ENCODE results near the gene DNASE1L3. TPM values are rescaled to one million over a fixed set of nuclear protein-coding genes. Genes with fewer than 3 reads are reported as not detected.
"Not testable (repeated sequence)": the region's sequence is repeated elsewhere in the genome, so short reads cannot be mapped to it uniquely, and the experiment has no call there.

Gene DNASE1L3
- total RNA-seq, 1 donor from 2014 or later: not detected

DNA sequence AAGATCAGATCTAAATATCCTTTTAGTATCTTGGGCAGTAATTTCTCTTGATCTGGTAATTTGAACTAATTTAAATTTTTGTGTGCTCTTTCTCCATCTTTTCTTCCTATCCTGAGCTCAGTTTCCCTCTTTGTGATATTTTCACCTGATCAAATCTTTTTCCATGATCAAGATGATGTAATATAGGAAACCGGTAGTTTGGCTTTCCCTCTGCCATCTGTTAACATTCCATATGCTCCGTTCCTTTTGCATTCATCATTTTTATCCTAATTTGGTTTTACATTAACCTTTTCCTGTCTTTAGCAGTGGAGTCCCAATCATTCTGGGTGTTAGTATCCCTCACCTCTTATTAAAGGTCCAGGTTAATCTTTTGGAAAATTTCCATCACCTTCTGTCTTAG, 20.9 kb upstream of the DNASE1L3 start:
- no peaks in the 10 kb centered on the region for H3K9me3 Mint-ChIP-seq
- no peak overlapping the region for H3K4me3 Mint-ChIP-seq
- H3K27me3 Mint-ChIP-seq: peaks cover 41% of the 10 kb centered on the region
- peaks cover 5% of the 10 kb centered on the region for H3K4me1 Mint-ChIP-seq (ENCODE audit: unreplicated experiment)
- no peaks in the 10 kb centered on the region for H3K36me3 Mint-ChIP-seq
- TF ChIP-seq, protein P1, sequence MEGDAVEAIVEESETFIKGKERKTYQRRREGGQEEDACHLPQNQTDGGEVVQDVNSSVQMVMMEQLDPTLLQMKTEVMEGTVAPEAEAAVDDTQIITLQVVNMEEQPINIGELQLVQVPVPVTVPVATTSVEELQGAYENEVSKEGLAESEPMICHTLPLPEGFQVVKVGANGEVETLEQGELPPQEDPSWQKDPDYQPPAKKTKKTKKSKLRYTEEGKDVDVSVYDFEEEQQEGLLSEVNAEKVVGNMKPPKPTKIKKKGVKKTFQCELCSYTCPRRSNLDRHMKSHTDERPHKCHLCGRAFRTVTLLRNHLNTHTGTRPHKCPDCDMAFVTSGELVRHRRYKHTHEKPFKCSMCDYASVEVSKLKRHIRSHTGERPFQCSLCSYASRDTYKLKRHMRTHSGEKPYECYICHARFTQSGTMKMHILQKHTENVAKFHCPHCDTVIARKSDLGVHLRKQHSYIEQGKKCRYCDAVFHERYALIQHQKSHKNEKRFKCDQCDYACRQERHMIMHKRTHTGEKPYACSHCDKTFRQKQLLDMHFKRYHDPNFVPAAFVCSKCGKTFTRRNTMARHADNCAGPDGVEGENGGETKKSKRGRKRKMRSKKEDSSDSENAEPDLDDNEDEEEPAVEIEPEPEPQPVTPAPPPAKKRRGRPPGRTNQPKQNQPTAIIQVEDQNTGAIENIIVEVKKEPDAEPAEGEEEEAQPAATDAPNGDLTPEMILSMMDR (conservative IDR thresholded peaks at IDR 0.05): no peak
- H3K27ac Mint-ChIP-seq: no peak overlapping the region
- no peak for DNase-seq (ENCODE audit: extremely low spot score, unreplicated experiment)

DNA sequence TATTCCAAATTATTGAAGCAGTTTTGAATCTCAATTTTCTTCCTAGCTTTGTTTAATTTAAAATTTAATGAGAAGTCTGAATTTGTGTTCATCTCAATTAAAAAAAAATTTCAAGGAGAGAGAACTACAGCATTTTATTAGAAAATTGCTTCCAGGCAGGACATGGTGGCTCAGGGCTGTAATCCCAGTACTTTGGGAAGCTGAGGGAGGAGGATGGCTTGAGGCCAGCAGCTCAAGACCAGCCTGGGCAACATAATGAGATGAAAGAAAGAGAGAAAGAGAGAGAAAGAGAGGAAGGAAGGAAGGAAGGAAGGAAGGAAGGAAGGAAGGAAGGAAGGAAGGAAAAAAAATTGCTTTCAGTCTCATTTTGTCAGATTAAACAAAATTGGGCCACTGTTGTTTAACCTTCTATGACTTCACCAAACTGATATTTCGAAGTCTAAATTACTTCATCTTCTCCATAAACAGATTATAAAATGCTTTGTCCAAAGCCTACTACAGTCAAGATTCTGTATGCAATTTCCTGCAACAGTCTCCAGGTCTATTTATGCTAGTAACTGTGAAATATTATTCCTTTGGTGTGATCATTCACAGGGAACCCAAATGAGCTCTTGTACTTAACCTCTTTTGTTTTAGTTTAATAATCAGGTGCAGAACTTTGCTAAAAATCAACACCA, 20.2 kb upstream of the DNASE1L3 start:
- TF ChIP-seq, protein P1 (conservative IDR thresholded peaks at IDR 0.05): no peak
- Mint-ChIP-seq H3K4me1 (ENCODE audit: unreplicated experiment) (peaks cover 5% of the 10 kb centered on the region), H3K9me3 (no peaks in the 10 kb centered on the region), H3K4me3 (no peak overlapping the region), H3K36me3 (no peaks in the 10 kb centered on the region), H3K27me3 (peaks cover 41% of the 10 kb centered on the region), H3K27ac (no peak overlapping the region)
- DNase-seq (ENCODE audit: extremely low spot score, unreplicated experiment): no peak

DNA sequence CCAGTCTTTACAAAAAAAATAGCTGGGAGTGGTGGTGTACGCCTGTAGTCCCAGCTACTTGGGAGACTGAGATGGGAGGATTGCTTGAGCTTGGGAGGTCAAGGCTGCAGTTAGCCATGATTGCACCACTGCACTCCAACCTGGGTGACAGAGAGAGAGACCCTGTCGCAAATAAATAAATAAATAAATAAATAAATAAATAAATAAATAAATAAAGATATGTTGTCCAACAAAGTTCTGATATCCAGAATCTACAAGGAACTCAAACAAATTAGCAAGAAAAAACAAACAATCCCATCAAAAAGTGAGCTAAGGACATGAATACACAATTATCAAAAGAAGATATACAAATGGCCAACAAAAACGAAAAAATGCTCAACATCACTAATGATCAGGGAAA, 17.2 kb upstream of the DNASE1L3 start:
- not testable (repeated sequence) for DNase-seq (ENCODE audit: extremely low spot score, unreplicated experiment); H3K27ac Mint-ChIP-seq; H3K36me3 Mint-ChIP-seq; H3K4me3 Mint-ChIP-seq; H3K9me3 Mint-ChIP-seq; H3K4me1 Mint-ChIP-seq (ENCODE audit: unreplicated experiment)
- H3K27me3 Mint-ChIP-seq: peaks cover 34% of the 10 kb centered on the region

DNA sequence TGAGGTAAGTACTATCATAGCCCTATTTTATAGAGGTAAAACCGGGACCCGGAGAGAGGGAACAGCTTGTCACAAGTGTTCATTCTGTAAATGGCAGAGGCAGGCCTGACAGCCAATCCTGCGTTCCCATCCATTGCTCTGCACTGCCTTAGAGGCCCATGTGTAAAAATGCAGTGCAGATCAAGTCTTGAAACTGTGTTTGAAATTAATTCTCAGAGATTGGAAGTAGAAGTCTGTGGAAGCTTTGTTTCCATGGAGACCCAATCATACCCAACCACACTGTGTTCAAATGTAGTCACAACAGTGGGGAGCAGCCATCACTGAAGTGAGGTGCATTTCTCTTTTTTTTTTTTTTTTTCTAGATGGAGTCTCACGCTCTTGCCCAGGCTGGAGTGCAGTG, 13.1 kb upstream of the DNASE1L3 start:
- no peak overlapping the region for H3K27ac Mint-ChIP-seq
- TF ChIP-seq, protein P1 (conservative IDR thresholded peaks at IDR 0.05): no peak
- no peaks in the 10 kb centered on the region for H3K4me1 Mint-ChIP-seq (ENCODE audit: unreplicated experiment)
- no peaks in the 10 kb centered on the region for H3K9me3 Mint-ChIP-seq
- no peak for DNase-seq (ENCODE audit: extremely low spot score, unreplicated experiment)
- no peak overlapping the region for H3K4me3 Mint-ChIP-seq
- no peaks in the 10 kb centered on the region for H3K36me3 Mint-ChIP-seq
- H3K27me3 Mint-ChIP-seq: peaks cover 15% of the 10 kb centered on the region

DNA sequence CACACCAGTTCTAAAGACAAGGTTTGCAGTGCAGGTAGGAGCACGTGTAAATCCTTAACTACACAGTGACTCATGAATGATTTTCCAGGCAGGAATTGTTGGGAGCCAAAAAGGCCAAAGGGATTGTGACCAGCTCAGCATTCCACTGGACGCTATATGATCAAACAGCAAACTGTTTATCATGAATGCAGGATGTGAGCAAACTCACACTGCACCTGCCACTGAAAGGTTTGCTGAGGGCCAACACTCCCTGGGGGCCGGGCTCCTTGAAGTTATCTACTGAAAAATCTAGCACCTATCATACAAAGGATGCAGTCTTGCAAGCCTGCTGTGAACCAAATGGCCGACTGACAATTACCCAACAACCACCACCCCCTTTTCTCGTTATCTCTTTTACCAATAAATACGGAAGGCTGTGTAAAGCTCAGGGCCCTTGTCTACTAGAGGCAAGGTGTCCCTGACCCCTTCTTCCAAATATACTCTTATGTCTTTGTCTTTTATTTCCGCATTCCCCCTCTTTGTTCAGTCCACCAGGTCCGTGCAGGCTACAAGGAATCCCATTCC, 11.5 kb upstream of the DNASE1L3 start:
- H3K9me3 Mint-ChIP-seq: no peaks in the 10 kb centered on the region
- peaks cover 4% of the 10 kb centered on the region for H3K4me1 Mint-ChIP-seq (ENCODE audit: unreplicated experiment)
- no peak for DNase-seq (ENCODE audit: extremely low spot score, unreplicated experiment)
- peak overlapping the region; percentile 11 for H3K27ac Mint-ChIP-seq
- TF ChIP-seq, protein P1 (conservative IDR thresholded peaks at IDR 0.05): no peak
- H3K4me3 Mint-ChIP-seq: no peak overlapping the region
- H3K27me3 Mint-ChIP-seq: peaks cover 15% of the 10 kb centered on the region
- H3K36me3 Mint-ChIP-seq: no peaks in the 10 kb centered on the region

DNA sequence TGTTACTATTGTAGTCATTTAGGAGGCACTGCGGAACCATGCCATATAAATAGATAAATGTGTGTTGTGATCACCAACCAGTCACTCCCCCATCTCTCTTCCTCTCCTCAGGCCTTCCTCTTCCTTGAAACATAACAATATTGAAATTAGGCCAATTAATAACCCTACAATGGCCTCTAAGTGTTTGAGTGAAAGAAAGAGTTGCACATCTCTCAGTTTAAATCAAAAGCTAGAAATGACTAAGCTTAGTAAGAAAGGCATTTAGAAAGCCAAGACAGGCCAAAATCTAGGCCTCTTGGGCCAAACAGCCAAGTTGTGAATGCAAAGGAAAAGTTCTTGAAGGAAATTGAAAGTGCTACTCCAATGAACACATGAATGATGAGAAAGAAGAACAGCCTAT, 8.1 kb upstream of the DNASE1L3 start:
- peaks cover 14% of the 10 kb centered on the region for H3K27me3 Mint-ChIP-seq
- H3K9me3 Mint-ChIP-seq: no peaks in the 10 kb centered on the region
- peaks cover 12% of the 10 kb centered on the region for H3K4me1 Mint-ChIP-seq (ENCODE audit: unreplicated experiment)
- H3K4me3 Mint-ChIP-seq: no peak overlapping the region
- no peaks in the 10 kb centered on the region for H3K36me3 Mint-ChIP-seq
- TF ChIP-seq, protein P1 (conservative IDR thresholded peaks at IDR 0.05): no peak
- DNase-seq (ENCODE audit: extremely low spot score, unreplicated experiment): no peak
- no peak overlapping the region for H3K27ac Mint-ChIP-seq
